Panc1 (cell line): ENCODE data around the gene MRPL17. TPM values are rescaled to one million over a fixed set of nuclear protein-coding genes. Genes with fewer than 3 reads are reported as not detected.
A peak's percentile ranks its signal among the peaks of the same experiment; 100 is the strongest.

Experiments
- ATAC-seq: fragments of 200-7000 bp; cut with Tn5 transposase; 2 replicates; pipeline ENCODE4 v1.9.1; 2020; ENCODE audit warnings: mild to moderate bottlenecking, moderate library complexity
- BruUV-seq: library from RNA; stranded (reverse); fragments of 400-500 nt; replicated peaks from 2 replicates; lab custom pipeline; 2021; lab: Mats Ljungman, UMichigan
- CTCF ChIA-PET: fragments of 300-600 bp; sonication (Branson Sonifier 250); formaldehyde crosslinking; loops from one replicate; lab custom pipeline; 2022; ENCODE audit warnings: antibody characterized with exemption; lab: Charles Lee
- POLR2A ChIA-PET: fragments of 300-600 bp; sonication (Branson Sonifier 250); formaldehyde crosslinking; loops from one replicate; lab custom pipeline; 2022; ENCODE audit warnings: antibody characterized with exemption; lab: Charles Lee
- DNase-seq: peaks from one replicate; pipeline ENCODE4 v3.0.0-alpha.2; 2010; ENCODE audit warnings: low read depth, low spot score
- H3K27ac ChIP-seq: 2 replicates; pipeline ENCODE4 v1.5.1; 2011; ENCODE audit warnings: mild to moderate bottlenecking, low read length, inconsistent platforms
- H3K27me3 ChIP-seq: fragments of 200-500 bp; sonication (Bioruptor generic); 2 replicates; pipeline ENCODE4 v1.6.0; 2014; ENCODE audit warnings: low read length, inconsistent platforms; ENCODE audit not compliant: control insufficient read depth, insufficient read depth
- H3K36me3 ChIP-seq: fragments of 200-500 bp; sonication (Bioruptor generic); 2 replicates; pipeline ENCODE4 v1.5.1; 2014; ENCODE audit warnings: inconsistent platforms, mild to moderate bottlenecking, low read length, moderate library complexity; ENCODE audit not compliant: control insufficient read depth, insufficient read depth
- H3K4me1 ChIP-seq: 2 replicates; pipeline ENCODE4 v1.5.1; 2011; ENCODE audit warnings: inconsistent platforms, mild to moderate bottlenecking, low read length, moderate library complexity; ENCODE audit not compliant: control insufficient read depth, insufficient read depth
- H3K4me3 ChIP-seq, 2 experiments: 2 replicates each; pipeline ENCODE4 v1.5.1; 2011 to 2012; ENCODE audit warnings: low read depth in 2 of 2, low read length in 2 of 2, mild to moderate bottlenecking in 2 of 2, inconsistent platforms in 1 of 2, moderate library complexity in 1 of 2
- H3K9me3 ChIP-seq: fragments of 200-500 bp; sonication (Bioruptor generic); 2 replicates; pipeline ENCODE4 v1.5.1; 2014; ENCODE audit warnings: low read depth, mild to moderate bottlenecking, inconsistent platforms, low read length, moderate library complexity; ENCODE audit not compliant: control insufficient read depth, insufficient read depth
- CTCF ChIP-seq: fragments of 450-650 bp; IDR thresholded peaks from 2 replicates; pipeline ENCODE4 v1.5.1; 2017; ENCODE audit warnings: mild to moderate bottlenecking
- POLR2AphosphoS5 ChIP-seq: IDR thresholded peaks from 2 replicates; pipeline ENCODE4 v1.6.1; 2012; ENCODE audit warnings: mild to moderate bottlenecking, low read depth, low read length, moderate library complexity
- REST ChIP-seq, 2 experiments: IDR thresholded peaks; 2 replicates each; pipeline ENCODE4 v1.6.1; 2011 to 2012; ENCODE audit warnings: low read depth in 2 of 2, control low read depth in 1 of 2, low read length in 1 of 2, mild to moderate bottlenecking in 1 of 2, moderate library complexity in 1 of 2; ENCODE audit not compliant: insufficient read depth in 1 of 2
- SIN3A ChIP-seq: IDR thresholded peaks from 2 replicates; pipeline ENCODE4 v1.6.1; 2012; ENCODE audit warnings: low read depth, mild to moderate bottlenecking, low read length, moderate library complexity, borderline replicate concordance; ENCODE audit not compliant: insufficient read depth
- TCF7L2 ChIP-seq: IDR thresholded peaks from 2 replicates; pipeline ENCODE4 v1.6.1; 2011; ENCODE audit warnings: mild to moderate bottlenecking, low read depth, low read length, inconsistent platforms
- in situ Hi-C: cut with HindIII; loops from 2 replicates; pipeline ENCODE4 v1.10.0; 2016; ENCODE audit warnings: low sequenced_read_pairs, low pct_unique_long_range_greater_than_20kb
- intact Hi-C: fragments of 100-400 bp; cut with micrococcal nuclease; formaldehyde crosslinking; loops from one replicate; pipeline ENCODE4 v1.10.0; 2022; ENCODE audit not compliant: unreplicated experiment
- total RNA-seq: library from RNA; stranded (reverse); gene quantifications from one replicate; pipeline ENCODE4 v1.2.1, GENCODE V29; 2021; ENCODE audit not compliant: unreplicated experiment

MRPL17 gene
- total RNA-seq, 1 experiment from 2014 or later: 115 TPM

- H3K27me3 ChIP-seq: peaks cover 65% of the 10 kb centered on the region
- no peak for DNase-seq
- no peaks in the 10 kb centered on the region; the same call in 1 of the 2 replicates for H3K36me3 ChIP-seq
- no peaks in the 10 kb centered on the region for H3K4me1 ChIP-seq
- POLR2A ChIA-PET: no interaction called here
- no peak within 1 kb of the TSS for H3K27ac ChIP-seq
- ATAC-seq: no peak
- in situ Hi-C loops: no loop called here
- TF ChIP-seq REST (IDR thresholded peaks at IDR 0.05; ENCODE audit: insufficient read depth in 1 of 2, low read depth in 2 of 2, low read length in 1 of 2) (no peak), CTCF (no peak), SIN3A (no peak), POLR2AphosphoS5 (no peak), TCF7L2 (no peak)
- CTCF ChIA-PET: no interaction called here
- peak within 1 kb of the TSS; percentile 3 to 19; a peak in 2 of 4 replicates for H3K4me3 ChIP-seq
- no peaks in the 10 kb centered on the region for H3K9me3 ChIP-seq
- intact Hi-C loops: no loop called here
- no TSS peak for BruUV-seq
These were observed 27.2 kb downstream of the MRPL17 start, which contains the start of gene DCHS1 for GRCh38 chr11:6655790-6656583. Gene DCHS1, minus strand, starts transcription at chr11:6655809. Its CDS starts 14,196 bp downstream, at chr11:6641613.

GRCh38 chr11:6655020-6655789 is 27.9 kb downstream of the MRPL17 start:
- Histone ChIP-seq H3K4me3 (no peak overlapping the region; a peak in 1 of 4 replicates), H3K27ac (no peak overlapping the region), H3K9me3 (no peaks in the 10 kb centered on the region), H3K36me3 (no peaks in the 10 kb centered on the region; the same call in 1 of the 2 replicates), H3K27me3 (peaks cover 67% of the 10 kb centered on the region), H3K4me1 (no peaks in the 10 kb centered on the region)
- in situ Hi-C loops (no loop called here), intact Hi-C loops (no loop called here)
- POLR2A ChIA-PET: no interaction called here
- no TSS peak for BruUV-seq
- CTCF ChIA-PET: no interaction called here
- DNase-seq (no peak), ATAC-seq (peak; percentile 51)
- TF ChIP-seq POLR2AphosphoS5 (no peak), TCF7L2 (no peak), REST (IDR thresholded peaks at IDR 0.05; ENCODE audit: insufficient read depth in 1 of 2, low read depth in 2 of 2, low read length in 1 of 2) (no peak), SIN3A (no peak), CTCF (no peak)
